NCI-H2196 (cell line): ENCODE data around the gene C1QTNF9B.
"Not testable (repeated sequence)": the region's sequence is repeated elsewhere in the genome, so short reads cannot be mapped to it uniquely, and the experiment has no call there.

ENCODE experiments used
- DNase-seq: peaks from one replicate; lab custom pipeline; 2025; ENCODE audit not compliant: unreplicated experiment; lab: John Stamatoyannopoulos, UW

C1QTNF9B gene

DNA sequence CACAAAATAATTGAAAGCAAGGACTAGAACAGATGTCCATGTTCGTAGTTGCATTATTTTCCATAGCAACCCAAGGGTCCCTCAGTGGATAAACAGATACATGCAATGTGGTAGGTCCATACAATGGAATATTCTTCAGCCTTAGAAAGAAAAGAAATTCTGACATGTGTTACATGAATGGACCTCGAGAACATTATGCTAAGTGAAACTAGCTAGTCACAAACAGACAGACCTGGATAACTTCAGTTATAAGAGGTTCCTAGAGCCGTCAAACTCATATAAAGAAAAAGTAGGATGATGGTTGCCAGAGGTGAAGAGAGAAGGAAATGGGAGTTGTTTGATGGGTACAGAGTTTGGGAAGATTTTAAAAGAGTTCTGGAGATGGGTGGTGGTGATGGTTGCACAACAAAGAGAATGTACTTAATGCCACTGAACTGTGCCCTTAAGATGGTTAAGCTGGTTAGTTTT, at the start of gene C1QTNF9B:
C1QTNF9B (minus strand) TSS at position 51 of the 468 bp plus-strand sequence.
- DNase-seq: not testable (repeated sequence)

DNA sequence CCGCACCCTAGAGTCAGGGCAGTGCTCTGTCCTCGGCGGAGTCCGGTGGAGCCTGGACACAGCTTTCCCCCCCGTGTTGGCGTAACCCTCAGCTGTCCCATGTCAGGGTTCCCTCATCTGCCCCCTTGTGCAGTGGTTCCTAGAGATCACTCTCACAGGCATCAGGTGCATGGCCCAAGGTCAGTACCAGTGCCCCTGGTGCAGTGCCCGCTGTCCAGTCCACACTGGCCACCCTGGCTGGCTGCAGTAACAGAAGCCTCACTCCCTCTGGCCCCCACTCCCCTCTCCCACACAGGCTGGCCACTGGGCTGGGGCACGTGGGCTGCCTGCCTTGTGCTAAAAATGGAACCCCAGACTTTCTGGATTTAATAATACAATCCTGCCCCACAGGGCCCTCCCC, 49.6 kb upstream of the C1QTNF9B start:
- no peak for DNase-seq

GRCh38 chr13:23946067-23946466, 48.8 kb upstream of the C1QTNF9B start:
- no peak for DNase-seq

DNA sequence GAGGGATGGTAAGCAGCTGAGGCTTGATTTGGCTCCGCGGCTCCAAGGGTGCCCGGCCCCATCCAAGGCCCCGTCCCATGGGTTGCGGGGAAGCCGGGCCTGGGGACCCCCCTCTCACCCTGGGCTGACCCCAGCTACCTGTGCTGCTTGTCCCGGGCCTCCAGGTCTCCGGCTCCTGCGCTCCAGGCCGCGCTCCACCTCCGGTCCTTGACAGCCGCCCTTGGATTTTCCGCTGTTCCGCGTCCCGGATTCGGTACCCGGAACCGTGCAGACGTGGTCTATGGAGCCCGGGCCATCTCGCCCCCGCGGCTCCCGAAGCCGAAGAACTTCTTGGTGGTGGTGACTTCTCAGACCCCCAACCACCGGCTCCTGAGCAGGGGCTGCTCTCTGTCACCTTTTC, 48.3 kb upstream of the C1QTNF9B start:
- DNase-seq: no peak

DNA sequence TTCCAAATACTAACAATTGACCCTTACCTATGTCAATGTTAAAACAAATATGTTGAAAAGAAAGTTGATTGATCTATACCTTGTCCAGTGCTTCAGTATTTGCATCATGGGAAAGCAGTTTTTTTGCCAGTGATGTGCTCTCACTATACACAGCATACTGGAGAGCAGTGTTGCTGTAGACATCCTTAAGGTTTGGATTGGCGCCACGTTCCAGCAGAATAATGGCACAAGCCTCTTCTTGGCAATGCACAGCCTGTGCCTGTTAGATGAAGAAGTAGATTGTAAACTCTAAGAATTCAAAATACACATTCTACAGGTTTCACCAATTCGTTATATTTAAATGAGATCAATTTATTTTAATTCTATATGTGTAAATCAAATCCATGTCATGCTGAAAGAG, 43.9 kb upstream of the C1QTNF9B start:
- DNase-seq: no peak

DNA sequence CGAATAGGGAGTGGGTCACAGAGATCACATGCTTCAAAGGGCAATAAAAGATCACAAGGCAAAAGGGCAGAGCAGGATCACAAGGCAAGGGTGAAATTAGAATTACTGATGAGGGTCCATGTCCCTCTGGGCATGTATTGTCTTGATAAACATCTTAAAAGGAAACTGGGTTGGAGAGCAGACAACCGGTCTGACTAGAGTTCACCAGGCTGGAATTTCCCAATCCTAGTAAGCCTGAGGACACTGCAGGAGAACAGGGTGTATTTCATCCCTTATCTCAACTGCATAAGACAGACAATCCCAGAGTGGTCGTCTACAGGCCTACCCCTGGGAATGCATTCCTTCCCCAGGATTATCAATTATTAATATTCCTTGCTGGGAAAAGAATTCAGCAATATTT, 42.4 kb upstream of the C1QTNF9B start:
- DNase-seq: not testable (repeated sequence)

DNA sequence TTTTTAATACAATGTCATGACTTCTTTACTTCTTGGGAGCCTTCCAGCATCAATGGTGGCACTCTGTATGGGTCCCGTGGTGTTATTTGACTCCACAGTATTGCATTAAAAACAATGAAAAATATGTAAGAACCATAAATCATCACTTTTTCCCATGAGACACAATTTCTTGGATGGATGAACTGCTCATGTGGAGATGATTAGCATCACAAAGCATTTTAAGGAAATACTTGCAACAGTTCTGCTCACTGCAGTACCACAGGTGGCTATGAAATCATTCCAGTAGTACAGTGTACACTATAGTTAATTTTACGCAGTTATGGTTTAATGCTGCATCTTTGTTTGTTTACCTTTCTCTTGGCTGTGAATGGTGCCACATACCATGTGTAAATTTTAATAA, 37.2 kb upstream of the C1QTNF9B start:
- DNase-seq: no peak

GRCh38 chr13:23928985-23929384, 31.7 kb upstream of the C1QTNF9B start:
- no peak for DNase-seq

- DNase-seq: no peak
These were observed 25.7 kb upstream of the C1QTNF9B start for GRCh38 chr13:23923031-23923430.

DNA sequence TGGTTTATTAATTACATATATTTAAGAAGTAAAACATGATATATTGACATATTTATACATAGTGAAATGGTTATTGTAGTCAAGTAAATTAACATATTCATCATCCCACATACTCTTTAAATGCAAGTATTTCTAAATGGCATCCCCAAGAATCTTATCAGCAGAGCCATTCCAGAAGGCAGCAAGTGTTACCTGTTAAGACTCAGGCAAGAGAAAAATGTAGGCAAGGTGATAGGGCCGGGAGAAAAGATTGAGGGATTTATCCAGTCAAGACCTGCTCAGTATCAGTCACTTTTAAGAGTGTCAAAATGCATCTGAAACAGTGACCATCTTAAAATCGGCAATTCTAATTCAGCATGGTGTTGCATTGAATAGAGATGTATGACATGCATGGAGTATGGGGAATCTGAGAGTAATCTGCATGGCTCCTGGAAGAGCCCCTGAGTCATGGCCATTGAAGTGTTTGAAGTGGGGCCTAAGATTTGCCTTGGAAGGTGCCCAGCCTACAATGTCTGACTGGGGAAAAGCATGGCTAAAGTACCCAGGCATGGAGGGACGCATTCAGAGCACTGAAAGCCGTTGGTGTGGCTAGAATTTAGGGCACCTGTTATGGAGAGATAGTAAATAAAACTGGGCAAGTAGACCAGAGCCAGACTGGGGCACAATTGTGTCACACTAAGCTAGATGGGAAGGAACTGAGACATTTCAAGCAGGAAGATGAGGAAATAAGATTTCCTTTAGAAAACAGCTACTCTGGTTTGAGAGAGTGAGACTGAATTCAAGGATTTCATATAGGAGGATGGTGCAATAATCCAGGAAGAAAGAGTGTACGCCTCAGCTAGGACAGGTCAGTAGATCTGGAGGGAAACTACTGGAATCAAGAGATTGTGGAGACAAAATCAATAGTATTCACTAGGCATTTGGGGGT, 25.0 kb upstream of the C1QTNF9B start:
- DNase-seq: no peak

DNA sequence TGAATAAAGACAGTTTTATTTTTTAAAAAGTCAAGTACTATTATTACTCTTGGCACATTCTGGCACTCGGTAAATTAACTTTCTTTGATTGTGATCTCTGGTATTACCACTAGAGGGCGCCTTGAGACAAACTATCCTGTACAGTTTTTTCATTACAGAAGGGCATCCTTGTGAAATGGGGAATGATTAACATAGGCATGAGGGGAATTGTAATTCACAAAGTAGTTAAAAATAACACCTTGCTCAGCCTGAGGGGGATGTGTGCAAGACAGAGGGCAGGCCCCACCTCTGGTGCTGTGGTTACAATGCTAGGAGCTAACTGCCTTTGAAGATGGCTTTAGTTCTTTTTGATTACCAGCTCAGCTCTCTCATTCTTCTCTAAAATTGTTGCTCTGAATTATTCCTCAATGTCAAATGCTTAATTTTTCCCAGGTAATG, 24.2 kb upstream of the C1QTNF9B start:
- DNase-seq: peak; percentile 17

DNA sequence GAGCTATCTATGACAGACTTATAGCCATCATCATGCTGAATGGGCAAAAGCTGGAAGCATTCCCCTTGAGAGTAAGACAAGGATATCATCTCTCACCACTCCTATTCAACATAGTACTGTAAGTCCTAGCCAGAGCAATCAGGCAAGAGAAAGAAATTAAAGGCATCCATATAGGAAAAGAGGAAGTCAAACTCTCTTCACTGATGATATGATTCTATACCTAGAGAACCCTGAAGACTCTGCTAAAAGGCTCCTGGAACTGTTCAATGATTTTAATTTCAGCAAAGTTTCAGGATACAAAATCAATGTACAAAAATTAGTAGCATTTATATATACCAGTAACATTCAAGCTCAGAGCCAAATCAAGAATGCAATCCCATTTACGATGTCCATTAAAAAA, 21.7 kb upstream of the C1QTNF9B start:
- no peak for DNase-seq

GRCh38 chr13:23918208-23918607, 20.9 kb upstream of the C1QTNF9B start:
- no peak for DNase-seq

DNA sequence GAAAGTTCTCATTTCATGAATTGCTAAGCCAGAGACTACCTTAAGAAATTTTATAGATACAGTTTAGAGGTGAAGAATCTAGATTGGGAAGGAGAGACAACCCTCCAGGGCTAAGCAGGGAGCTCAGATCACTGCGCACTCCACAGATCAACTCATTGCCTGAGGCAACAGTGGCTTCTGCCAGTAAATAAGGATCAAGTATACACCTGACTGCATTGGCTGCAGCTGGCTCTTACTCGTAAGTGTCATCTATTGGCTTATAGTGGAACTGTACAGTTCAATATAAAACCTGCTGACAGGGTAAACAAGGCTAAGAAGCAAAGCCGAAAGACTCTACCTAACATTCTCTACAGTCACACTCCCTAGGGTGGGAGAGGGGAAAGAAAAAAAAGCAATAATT, 18.0 kb upstream of the C1QTNF9B start:
- DNase-seq: peak; percentile 8

DNA sequence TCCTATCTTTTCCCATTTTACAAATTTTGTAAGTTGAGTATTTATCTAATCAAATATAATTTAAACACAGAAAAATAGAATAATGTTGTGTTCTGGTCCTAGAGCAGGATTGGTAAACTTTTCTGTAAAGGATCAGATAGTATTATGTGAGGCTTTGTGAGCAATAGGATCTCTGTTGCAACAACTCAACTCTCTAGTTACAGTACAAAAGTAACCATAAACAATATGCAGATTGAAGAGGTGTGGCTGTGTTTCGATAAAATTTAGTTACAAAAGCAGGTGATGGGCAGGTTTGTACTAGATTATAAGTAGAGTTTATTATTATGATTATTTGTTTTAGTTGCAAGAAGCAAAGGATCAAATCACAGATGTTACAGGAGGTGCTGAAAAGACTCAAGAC, 15.2 kb upstream of the C1QTNF9B start:
- DNase-seq: no peak

GRCh38 chr13:23909606-23910005, 12.3 kb upstream of the C1QTNF9B start:
- no peak for DNase-seq

DNA sequence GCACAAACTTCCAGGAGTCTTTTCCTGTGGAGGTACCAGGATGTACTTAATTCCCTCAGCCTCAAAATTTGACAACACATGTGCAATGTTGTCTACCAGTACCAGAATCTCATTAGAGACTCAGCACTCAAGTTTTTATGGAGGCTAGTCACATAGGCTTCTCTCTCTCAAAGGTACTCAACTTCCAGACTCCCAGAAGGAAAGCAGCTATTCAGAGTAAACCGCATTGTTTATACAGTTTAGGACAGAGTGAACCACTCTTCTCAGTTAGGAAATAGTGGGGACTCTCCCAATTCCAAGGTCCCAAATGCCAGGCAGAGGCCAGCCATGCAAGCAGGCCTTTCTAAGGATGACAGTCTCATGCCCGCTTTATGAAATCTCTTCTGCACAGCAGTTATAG, 8.5 kb upstream of the C1QTNF9B start:
- DNase-seq: no peak

DNA sequence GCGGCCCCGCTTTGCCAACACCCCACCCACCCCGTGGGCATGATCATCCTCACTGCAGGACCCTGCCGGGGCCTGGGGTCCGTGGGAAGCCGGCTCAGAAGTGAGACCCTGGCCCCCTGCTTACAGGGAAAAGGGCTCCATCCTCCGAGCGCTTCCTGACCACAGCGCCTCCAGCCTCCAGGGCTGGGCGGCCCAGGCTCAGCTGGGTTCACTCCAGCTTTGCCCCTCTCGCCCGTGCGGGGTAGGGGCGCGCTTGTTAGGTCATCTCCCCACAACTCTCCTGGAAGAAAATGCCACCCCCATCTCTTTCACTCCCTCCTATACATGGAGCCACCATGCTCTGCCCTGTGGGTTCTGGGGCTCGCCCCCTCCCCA, 6.6 kb upstream of the C1QTNF9B start:
- no peak for DNase-seq

DNA sequence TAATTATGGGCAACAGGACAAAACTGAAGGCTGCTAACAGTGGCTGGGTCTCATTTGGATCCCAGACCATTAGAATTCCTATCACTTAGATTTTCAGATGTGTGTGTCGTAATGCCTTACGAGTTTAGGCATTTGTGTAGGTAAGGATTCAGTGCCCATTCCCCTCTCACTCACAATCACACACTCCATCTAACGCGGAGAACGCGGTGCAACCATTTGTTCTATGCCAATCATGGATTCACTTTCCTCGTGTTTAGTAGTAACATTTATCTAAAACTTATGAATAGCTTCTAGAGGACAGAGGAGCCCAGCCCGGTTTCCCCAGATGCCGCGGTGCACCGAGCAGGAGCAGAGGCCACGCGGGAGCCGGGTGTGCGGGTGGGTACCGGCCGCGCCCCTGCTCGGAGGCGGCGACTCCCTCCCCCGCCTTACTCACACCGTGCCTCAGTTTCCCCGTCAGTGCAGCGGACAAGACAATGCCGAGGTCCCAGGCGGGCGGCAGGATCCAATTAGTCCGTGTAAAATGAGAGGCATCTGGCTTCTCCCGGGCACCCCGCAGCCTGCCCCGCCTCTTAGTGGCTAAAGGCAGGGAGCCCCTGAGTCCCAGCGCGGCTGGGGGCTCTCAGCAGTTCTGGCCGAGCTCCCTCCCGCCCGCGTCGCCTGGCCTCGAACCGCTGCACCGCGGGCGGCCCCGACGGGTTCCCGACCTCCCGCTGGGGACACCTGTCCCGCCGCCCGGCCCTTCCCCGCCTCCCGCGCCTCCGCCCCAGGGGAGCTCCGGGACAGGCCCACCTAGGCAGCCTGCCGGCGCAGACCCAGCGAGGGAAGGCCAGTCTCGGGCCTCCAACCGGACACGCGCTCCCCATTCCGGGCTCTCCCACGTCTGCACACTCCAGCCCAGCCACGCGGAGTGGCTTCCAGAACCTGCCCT, 5.9 kb upstream of the C1QTNF9B start:
- DNase-seq: no peak

- DNase-seq: no peak
These were observed 4.1 kb upstream of the C1QTNF9B start for GRCh38 chr13:23901365-23901764.

GRCh38 chr13:23899555-23899954, 2.3 kb upstream of the C1QTNF9B start:
- DNase-seq: peak; percentile 6

DNA sequence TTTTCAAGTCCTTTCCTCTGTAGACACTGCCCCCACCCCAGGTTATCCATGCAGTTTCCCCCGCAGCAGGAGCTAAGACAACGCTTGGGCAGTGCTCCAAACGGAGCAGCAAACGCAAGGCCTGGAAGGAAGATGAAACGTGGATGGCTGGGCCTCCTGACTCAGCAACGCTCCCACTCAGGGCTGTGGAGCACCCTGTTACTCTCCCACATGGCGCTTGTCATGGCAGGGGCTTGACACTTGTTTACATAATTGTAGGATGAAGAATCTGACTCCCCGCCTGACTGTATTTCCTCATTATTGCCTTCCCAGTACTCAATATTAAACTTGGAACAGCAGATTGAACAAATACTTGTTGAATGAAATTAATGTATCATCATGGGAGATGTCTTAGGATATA, 799 bp upstream of the C1QTNF9B start:
- DNase-seq: no peak
